Measurements from ENCODE around the gene TCFL5.

The TCFL5 gene

DNA sequence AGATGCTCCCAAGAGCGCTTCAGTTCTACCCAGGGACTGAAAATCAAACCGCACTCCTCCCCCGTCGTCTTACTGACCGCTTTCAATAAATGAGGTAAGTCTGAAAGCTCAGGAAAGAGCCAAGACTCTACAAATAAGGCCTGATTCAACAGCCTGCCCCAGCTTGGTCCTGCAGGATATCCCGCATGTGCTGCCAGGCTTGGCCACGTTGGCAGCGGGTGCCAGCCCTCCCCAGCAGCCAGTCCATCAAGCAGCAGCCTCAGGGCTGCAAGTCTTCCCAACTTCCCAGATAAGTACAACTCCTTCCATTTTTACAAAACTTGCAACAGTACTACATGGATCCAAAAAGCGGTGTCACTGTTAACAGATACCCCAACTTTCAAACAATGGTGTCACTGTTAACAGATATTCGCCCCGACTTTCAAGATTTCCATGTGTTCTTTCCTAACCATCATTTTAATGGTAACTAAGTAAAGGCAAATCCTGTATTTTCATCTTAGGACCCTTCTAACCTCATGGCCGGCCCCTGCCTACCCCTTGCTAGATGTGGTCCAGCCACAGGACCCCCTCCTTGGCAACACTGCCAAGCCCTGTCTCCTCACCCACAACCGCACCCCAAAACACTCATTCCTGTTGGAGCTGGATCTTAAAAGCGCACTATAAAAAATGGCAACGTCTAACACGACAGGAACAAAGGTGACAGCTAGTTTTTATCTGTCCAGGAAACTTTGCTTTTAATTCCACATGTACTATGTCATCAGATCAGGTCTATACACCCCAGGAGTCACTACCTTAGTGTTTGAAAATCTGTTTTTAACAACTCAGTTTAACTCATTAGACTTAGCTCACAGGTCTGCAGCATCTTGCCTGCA, 36.7 kb upstream of the TCFL5 start:
- no peak overlapping the region for H3K4me3 ChIP-seq (ENCODE audit: low read length)
- DNase-seq (ENCODE audit: low read depth, low spot score), result no peak

DNA sequence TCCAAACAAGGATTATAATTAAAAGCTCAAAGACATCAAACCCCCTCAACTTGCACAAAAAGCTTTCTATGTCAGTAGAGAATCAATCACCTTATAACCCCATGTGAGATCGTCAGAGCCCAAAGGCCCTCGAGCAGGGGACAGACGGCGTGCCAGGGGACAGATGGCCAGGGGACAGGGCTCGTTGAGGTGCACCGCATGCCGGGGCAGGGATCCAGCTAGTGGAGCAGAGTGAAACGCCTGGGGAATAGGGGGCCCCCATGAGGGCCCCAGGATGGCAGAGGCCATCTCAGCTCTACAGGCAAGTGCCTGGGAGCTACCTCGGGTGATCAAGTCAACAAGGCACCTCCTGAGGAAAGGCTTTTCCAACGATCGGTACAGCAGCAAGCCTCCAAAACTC, 36.0 kb upstream of the TCFL5 start:
- DNase-seq (ENCODE audit: low read depth, low spot score), result no peak

DNA sequence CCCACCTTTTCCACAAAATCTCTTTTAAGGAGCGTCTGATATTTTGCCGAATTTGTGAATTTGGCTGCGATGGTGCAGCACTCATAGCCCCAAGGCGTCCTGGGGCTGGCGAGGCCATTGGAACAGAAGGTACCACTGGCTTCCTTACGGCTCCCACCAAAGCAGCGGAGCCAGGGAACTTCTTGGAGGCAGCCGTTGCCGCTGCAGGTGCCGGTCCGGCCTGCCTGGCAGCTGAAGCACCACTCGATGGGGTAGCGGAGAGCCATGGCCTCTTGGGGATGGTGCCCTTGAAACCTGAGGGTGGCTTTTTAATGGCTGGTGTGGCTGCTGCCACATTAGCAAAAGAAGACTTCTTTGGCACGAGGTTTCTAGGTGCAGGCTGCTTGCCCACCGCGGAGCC, 34.9 kb upstream of the TCFL5 start:
- no peak for DNase-seq (ENCODE audit: low read depth, low spot score)
- no peak overlapping the region for H3K4me3 ChIP-seq (ENCODE audit: low read length)

More for the DNA sequence above, 36.0 kb upstream of the TCFL5 start:
- no peak overlapping the region for H3K4me3 ChIP-seq (ENCODE audit: low read length)

DNA sequence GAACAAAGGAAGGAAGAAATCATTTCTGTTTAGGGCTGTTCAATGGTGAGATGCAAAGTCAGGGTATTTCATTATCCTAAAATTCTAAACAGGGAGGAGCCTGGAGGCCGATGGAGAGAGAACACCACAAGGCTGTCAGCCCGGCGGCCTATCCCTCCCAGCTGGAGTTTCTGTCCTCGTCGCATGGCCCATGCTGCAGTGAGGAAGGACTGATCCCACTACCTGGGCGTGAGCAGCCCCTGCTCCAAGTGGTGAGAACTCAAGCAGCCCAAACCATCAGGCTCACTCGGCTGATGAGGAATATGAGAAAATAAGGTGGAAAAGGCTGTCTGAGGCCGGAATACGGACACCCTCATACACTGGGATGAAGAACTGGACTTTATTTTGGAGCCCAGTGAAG, 33.9 kb upstream of the TCFL5 start:
- H3K4me3 ChIP-seq (ENCODE audit: low read length), result no peak overlapping the region
- DNase-seq (ENCODE audit: low read depth, low spot score), result no peak

DNA sequence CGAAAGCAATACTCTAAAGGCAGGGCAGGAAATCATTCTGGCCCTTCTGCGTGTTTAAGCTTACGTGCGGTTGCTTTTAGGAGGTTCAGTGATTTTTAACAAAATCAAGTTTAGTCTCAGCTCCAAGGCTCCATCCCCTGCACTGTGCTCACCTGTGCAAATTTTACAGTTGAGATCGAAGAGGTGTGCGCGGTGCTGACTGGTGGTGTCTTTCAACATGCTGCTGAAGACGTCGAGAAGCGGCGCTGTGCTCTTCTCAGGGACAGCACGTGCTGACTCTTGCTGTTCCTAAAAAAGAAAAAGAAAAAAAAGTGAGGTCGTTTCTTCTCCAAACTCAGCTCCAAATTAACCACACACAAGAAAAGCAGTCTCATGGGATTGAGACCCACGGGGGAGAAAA, 32.6 kb upstream of the TCFL5 start:
- H3K4me3 ChIP-seq (ENCODE audit: low read length), result no peak overlapping the region
- no peak for DNase-seq (ENCODE audit: low read depth, low spot score)

DNA sequence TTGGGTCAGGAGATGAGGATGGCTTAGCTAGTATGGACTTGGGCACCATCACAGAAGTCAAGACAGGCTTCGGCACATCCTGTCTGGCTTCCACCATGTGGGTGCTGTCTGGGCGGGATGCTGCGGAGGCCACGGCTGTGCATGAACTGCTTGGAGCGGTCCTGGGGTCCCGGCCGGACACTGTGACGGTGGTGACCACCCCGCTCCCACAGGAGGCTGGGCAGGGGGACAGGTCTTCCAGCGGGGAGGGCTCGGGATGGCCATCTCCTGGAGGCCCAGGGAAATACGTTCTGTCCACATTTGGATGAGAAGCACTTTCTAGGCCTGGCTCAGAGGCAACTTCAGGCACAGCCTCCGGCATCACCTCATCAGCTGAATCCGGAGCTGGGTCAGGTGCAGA, 32.1 kb upstream of the TCFL5 start:
- no peak overlapping the region for H3K4me3 ChIP-seq (ENCODE audit: low read length)
- DNase-seq (ENCODE audit: low read depth, low spot score), result no peak

DNA sequence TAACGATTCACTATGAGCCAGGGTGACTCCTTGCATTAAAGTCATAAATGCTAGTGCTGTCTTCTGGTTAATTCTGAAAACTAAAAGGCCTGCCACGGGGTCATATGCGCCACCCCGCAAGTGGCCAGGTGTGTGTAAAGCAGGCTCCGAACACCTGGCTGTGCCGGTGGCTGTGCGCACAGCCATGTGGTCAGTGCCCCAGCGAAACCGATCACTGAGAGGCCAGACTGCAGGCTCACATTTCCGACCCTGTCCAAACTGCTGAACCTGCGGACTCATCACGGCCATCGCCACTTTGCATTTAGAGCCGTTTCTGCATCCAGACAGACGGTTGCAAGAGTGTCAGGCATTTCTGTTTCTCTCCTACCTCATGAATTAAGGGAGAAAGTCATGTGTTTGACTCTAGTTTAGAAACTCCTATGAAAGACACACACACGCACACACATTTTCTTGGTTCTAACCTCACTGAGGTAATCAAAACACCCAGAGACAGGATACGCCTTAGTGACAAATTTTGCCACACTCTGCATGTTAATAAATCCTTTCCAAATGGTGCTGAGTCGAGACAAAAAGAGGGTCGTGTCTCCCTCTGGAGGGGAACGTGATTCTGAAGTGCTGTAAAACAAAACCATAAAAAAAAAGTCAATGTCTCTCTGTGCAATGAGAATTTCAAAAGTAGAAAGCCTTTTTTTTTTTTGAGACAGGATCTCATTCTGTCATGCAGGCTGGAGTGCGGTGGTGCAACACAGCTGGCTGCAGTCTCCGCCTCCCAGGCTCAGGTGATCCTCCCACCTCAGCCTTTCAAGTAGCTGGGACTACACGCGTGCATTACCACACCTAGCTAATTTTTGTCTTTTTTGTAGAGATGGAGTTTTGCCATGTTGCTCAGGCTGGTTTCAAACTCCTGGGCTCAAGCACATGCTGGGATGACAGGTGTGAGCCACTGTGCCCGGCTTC, 31.0 kb upstream of the TCFL5 start:
- DNase-seq (ENCODE audit: low read depth, low spot score), result no peak
- no peak overlapping the region for H3K4me3 ChIP-seq (ENCODE audit: low read length)

DNA sequence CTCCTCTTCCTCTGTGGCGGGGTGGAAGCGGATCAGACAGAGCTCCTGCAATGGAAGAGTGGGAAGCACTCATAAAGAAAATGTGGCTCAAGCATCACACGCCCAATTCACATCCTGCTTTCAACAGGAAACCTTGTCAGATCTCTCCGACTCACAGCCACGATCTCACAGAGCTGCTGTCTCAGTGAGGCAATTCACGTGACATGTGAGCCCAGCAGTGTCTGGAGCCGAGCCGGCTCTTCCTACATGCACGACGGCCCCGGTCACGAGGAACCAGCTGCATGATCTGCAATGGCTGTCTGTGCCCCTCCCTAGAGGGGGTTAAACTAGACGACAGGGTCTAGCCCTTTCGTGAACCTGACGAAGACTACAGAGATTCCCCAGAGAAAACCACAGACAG, 29.5 kb upstream of the TCFL5 start:
- H3K4me3 ChIP-seq (ENCODE audit: low read length), result no peak overlapping the region
- DNase-seq (ENCODE audit: low read depth, low spot score), result no peak

DNA sequence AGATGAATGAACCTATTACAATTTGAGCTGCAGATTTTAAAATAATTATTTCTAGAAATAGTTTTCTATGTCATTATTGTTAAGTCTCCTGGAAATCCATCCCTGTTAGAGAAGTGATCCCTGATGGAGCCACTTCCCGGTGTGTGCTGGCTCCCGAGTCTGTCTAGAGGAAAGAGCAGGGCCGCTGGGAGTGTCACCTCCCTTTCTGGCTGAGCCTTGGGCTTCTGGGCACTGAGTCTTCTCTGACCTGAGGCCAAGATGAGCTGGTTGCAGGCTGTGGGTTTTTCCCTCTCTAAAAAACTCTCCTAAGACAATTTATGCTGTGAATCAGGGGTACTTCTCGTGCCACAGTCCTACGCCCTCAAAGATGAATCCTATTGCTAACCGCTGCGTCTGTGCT, 28.8 kb upstream of the TCFL5 start:
- H3K4me3 ChIP-seq (ENCODE audit: low read length), result no peak overlapping the region
- no peak for DNase-seq (ENCODE audit: low read depth, low spot score)

DNA sequence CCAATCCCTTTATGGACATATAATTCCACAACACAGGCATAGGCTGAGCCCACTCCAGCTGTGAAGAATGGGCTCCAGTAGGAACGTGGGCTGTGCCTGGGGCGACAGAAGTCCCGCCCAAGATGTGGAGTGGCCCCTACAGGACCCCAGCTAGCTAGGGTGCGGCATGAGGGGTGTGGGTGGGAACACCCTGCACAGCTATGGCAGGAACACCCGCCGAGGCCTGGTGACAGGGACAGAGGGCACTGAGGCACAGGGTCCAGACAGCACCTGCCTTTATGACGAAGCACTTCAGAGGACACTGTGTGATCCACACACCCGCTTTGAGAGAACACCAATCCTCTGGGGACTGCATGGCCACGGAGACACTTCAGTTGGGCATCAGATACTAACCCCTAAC, 28.2 kb upstream of the TCFL5 start:
- H3K4me3 ChIP-seq (ENCODE audit: low read length), result no peak overlapping the region
- DNase-seq (ENCODE audit: low read depth, low spot score), result no peak

DNA sequence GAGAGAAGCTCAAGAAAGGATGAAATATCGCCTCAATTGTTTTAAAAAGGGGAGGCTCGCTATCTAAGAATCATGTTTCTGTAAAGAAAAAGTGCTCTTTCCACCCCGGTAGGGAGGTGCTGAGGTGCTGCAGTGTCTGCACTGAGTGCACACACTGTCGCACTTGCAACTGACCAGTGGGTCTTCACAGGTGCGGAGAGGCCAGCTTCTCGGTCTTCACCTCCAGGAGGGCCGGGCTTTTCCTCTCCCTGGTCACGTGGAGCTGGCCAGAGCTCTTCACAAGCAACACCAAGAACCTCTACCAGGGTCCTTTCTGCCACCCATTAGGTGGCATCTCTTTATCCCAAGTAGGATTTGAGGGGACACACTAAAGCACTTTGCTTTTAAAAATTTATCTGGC, 27.8 kb upstream of the TCFL5 start:
- no peak for DNase-seq (ENCODE audit: low read depth, low spot score)
- no peak overlapping the region for H3K4me3 ChIP-seq (ENCODE audit: low read length)

DNA sequence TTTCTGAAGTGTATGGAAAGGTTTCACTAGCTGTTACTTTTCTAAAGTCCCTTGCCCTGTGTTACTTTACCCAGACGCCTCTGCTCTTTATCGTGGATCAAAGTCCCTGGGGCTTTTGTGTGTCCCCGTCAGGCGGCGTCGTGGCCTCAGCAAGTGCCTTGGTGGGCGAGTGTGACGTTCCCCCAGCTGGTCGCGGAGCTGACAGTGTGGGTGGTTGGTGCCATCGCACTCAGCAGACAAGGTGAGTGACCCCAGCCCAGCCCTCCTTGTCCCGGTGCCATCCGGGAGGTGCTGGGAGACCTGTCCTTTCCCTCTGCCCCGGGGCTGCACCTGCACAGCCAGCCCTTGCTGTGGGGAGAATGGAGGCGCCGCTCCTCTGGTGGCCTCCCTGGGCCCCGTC, 27.3 kb upstream of the TCFL5 start:
- no peak for DNase-seq (ENCODE audit: low read depth, low spot score)
- H3K4me3 ChIP-seq (ENCODE audit: low read length), result no peak overlapping the region

DNA sequence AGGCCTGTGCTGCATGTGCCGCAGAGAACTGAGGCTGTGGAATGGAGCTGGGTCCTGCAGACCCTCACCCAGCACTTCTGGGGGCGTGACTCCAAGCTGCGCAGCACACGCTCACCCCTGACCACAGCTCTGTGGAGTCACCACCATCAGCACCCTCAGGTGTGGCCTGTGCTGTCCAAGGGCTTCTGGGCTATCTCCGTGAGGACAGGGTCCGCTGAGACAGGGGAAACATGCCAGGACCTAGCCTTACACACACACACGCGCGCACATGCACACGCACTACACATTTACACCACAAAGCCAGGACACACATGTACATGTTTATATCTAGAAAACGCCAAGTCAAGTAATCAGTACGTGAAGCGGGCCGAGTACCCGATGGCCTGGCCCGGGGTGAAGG, 26.8 kb upstream of the TCFL5 start:
- no peak for DNase-seq (ENCODE audit: low read depth, low spot score)
- no peak overlapping the region for H3K4me3 ChIP-seq (ENCODE audit: low read length)

DNA sequence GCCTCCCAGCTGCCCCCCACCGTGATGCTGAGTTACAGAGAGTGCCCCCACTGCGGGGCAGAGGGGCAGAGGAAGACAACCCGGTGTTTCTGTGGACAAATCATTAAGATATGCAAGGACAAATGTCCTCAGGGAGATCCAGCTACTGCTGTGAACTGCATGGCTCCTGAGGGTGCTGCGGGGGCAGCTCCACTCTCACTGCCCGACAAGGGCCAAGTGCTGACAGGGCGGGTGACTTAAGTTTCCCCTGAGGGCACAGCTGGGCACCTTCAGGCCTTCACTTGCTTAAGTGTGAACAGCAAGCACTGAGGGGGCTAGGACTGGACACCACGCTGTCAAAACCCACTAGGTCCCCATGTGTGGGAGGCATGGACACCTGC, 26.2 kb upstream of the TCFL5 start:
- no peak for DNase-seq (ENCODE audit: low read depth, low spot score)
- no peak overlapping the region for H3K4me3 ChIP-seq (ENCODE audit: low read length)

DNA sequence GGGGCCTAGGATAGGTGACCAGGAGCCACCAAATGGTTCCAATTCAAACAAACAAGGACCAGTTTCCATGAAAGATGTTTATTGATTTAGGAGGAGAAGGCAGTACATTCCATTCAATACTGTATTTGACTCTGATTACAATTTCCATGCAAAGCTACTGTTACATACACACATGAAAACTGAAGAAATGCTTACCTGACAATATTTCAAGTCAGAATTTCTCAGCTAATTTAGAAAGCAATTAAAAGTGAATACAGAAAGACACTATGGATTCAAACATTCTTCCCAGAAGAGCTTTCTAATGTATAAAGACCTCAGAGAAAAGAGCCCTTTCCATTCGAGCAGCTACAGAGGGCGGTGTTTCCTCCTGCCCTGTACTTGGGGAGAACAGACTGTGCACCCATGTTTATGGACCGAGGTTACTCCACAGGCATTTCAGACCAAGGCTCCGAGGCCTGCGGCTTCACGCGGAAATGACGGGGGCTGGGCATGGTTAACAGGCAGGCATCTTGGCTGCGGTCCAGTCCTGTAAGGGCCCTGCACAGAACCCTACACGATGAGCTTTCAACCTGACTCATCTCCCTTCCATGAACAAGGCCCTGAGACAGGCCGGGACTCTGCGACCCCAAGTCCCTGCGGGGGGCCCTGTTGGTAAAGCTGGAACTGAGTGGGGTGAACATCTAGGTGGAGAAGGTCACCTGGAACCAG, 25.7 kb upstream of the TCFL5 start:
- no peak for DNase-seq (ENCODE audit: low read depth, low spot score)
- no peak overlapping the region for H3K4me3 ChIP-seq (ENCODE audit: low read length)

DNA sequence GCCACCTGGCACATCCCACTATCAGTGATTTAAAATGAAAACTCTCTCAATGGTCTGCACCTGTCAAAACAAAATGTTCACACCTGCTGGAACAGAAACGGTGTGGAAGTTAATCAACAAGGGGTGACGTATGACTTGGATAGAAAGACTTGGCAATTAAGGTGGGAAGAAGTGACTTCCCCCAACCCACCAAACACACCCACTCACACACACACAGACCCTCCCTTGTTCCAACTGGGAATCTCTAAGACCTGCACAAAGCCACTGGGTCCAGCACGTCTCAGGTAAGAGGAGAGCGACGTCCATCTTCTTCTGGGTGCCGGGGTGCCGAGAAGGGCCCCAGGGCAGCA, 25.1 kb upstream of the TCFL5 start:
- DNase-seq (ENCODE audit: low read depth, low spot score), result no peak
- no peak overlapping the region for H3K4me3 ChIP-seq (ENCODE audit: low read length)

DNA sequence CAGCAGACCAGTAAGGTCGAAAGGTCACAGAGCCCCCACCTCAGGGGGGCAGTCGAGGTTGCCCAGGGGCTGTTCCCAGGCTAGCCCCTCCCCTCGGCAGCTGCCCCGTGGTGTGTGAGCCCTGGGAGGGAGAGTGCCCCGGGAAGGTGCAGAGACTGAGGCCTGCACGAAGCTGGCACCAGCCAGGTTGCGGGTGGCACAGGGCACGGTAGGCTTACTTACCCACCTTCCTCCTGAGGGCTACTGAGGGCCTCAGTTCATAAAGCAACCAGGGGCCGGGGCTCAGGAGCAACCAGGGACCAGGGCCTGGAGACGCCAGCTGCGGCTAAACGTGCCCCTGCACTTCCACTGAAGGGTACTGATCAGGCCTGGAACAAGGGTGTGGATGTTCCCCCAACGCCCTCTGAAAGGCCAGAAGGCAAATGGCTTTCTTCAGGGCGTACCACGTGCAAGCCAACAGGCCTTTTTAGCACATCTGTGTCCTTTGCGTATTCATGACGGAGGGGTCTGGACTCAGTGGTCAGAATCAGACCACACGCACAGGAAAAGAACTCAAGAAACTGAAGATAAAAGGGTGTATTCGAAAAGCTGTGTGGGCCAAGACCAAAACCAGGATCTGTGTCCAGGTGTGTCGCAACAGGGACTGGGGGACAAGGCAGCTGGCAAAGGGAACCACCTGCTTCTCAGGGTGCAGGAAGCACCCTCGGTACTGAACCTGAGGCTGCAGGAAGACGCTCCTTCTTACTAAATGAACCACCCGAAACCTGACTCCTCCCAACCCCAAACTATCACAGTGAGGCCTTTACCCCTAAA, 24.5 kb upstream of the TCFL5 start:
- DNase-seq (ENCODE audit: low read depth, low spot score), result no peak
- no peak overlapping the region for H3K4me3 ChIP-seq (ENCODE audit: low read length)

DNA sequence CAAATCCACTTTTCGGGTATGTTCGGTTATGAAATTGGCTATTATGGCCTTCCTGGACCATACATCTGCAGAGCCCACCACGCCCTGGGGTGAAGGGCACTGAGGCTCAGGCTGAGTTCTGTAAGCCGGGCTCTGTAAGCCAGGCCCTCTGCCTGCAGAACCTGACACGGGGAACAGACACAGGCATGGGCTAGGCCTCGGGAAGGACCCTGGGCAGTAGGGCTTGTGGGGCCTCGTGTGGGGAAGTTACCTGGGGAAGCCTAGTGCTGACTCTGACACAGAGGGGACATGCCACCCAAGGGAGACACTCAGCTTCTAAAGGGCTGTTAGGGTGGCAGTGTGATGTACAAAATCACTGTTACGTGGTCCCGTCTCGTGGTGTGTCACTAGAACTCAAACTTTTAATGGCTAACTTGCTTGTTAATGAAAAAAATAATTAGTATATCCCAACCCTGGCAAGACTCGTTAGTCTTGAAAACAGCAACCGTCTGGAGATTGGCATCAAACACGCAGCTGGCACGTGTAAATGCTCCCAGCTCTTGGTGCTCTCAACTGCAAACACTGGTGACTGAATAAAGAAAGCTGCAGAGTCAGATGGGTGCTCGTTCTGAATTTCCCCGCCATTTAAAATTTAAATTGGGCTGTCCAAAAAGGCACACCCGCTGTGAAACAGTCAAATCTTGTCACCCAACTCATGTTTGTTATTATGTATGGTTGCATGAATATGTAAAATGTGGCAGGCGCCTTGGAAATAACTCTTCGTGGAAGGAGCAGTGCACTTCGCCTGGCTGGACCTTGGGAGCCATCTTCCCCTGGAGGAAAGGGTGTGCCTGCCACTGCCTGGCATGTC, 23.6 kb upstream of the TCFL5 start:
- DNase-seq (ENCODE audit: low read depth, low spot score), result no peak
- no peak overlapping the region for H3K4me3 ChIP-seq (ENCODE audit: low read length)
